A204.1 (cell line): ENCODE data around the gene RTP2.

Experiments used
- FAIRE-seq: peaks from 2 replicates; lab custom pipeline; 2012; peaks lifted over from hg19 to GRCh38; lab: Jason Lieb, UNC

RTP2 gene

GRCh38 chr3:187738331-187739093 lies 36.2 kb upstream of the RTP2 start:
- peak; percentile 79 for FAIRE-seq

GRCh38 chr3:187738071-187738330 lies 35.6 kb upstream of the RTP2 start:
- FAIRE-seq: no peak

GRCh38 chr3:187737368-187738070 lies 35.2 kb upstream of the RTP2 start:
- no peak for FAIRE-seq

GRCh38 chr3:187737006-187737367 lies 34.6 kb upstream of the RTP2 start:
- FAIRE-seq: no peak

- FAIRE-seq: no peak
These were observed 34.1 kb upstream of the RTP2 start for GRCh38 chr3:187736418-187736871.

- no peak for FAIRE-seq
These were observed 33.5 kb upstream of the RTP2 start for GRCh38 chr3:187735837-187736236.

- FAIRE-seq: no peak
These were observed 33.0 kb upstream of the RTP2 start for GRCh38 chr3:187735383-187735782.

- no peak for FAIRE-seq
These were observed 32.5 kb upstream of the RTP2 start for GRCh38 chr3:187734841-187735240.

- FAIRE-seq: no peak
These were observed 31.0 kb upstream of the RTP2 start for GRCh38 chr3:187733371-187733770.

- FAIRE-seq: no peak
These were observed 27.2 kb upstream of the RTP2 start for GRCh38 chr3:187729598-187729997.

- FAIRE-seq: no peak
These were observed 26.7 kb upstream of the RTP2 start for GRCh38 chr3:187728940-187729583.

GRCh38 chr3:187728248-187728647 lies 25.9 kb upstream of the RTP2 start:
- no peak for FAIRE-seq

- no peak for FAIRE-seq
These were observed 24.2 kb upstream of the RTP2 start for GRCh38 chr3:187726564-187726963.

GRCh38 chr3:187725653-187726370 lies 23.5 kb upstream of the RTP2 start:
- no peak for FAIRE-seq

GRCh38 chr3:187725224-187725623 lies 22.9 kb upstream of the RTP2 start:
- no peak for FAIRE-seq

- FAIRE-seq: no peak
These were observed 19.9 kb upstream of the RTP2 start for GRCh38 chr3:187722206-187722612.

GRCh38 chr3:187721055-187721454 lies 18.7 kb upstream of the RTP2 start:
- FAIRE-seq: no peak

- FAIRE-seq: no peak
These were observed 17.9 kb upstream of the RTP2 start for GRCh38 chr3:187720337-187720670.

- no peak for FAIRE-seq
These were observed 17.4 kb upstream of the RTP2 start for GRCh38 chr3:187719628-187720336.

GRCh38 chr3:187718802-187719201 lies 16.4 kb upstream of the RTP2 start:
- FAIRE-seq: no peak

- no peak for FAIRE-seq
These were observed 15.2 kb upstream of the RTP2 start for GRCh38 chr3:187717572-187717971.

GRCh38 chr3:187714404-187714979 lies 12.1 kb upstream of the RTP2 start:
- no peak for FAIRE-seq
